Fibroblast of pulmonary artery (primary cell): ENCODE results near the gene ARHGAP1.

ENCODE experiments used
- DNase-seq: peaks from one replicate; pipeline ENCODE4 v3.0.0-alpha.2; 2010; ENCODE audit warnings: low read depth
- H3K4me3 ChIP-seq: replicated peaks from 2 replicates; pipeline ENCODE4 v1.5.1; 2011; ENCODE audit warnings: low read depth, mild to moderate bottlenecking, control low read depth, low read length, moderate library complexity
- CTCF ChIP-seq: IDR thresholded peaks from 2 replicates; pipeline ENCODE4 v1.5.1; 2011; ENCODE audit warnings: mild to moderate bottlenecking, control low read depth, low read length, inconsistent platforms; ENCODE audit errors: missing control alignments

Gene ARHGAP1

GRCh38 chr11:46640036-46640788 is 60.2 kb downstream of the ARHGAP1 start:
- H3K4me3 ChIP-seq = no peak overlapping the region
- DNase-seq = no peak
- TF ChIP-seq CTCF = no peak

GRCh38 chr11:46639197-46639839 is 61.1 kb downstream of the ARHGAP1 start:
- H3K4me3 ChIP-seq = no peak overlapping the region
- TF ChIP-seq CTCF = no peak
- DNase-seq = no peak

GRCh38 chr11:46637546-46637945 is 62.9 kb downstream of the ARHGAP1 start:
- no peak overlapping the region for H3K4me3 ChIP-seq
- TF ChIP-seq CTCF = no peak
- no peak for DNase-seq

GRCh38 chr11:46635557-46636139 is 64.8 kb downstream of the ARHGAP1 start:
- TF ChIP-seq CTCF = no peak
- no peak for DNase-seq
- H3K4me3 ChIP-seq = no peak overlapping the region

- H3K4me3 ChIP-seq = no peak overlapping the region
- no peak for TF ChIP-seq CTCF
- DNase-seq = no peak
Measured at GRCh38 chr11:46633291-46634217, 66.9 kb downstream of the ARHGAP1 start.

- no peak for TF ChIP-seq CTCF
- DNase-seq = no peak
- H3K4me3 ChIP-seq = no peak overlapping the region
Measured at GRCh38 chr11:46632502-46632901, 67.9 kb downstream of the ARHGAP1 start.
